ENCODE measurements around the gene NFILZ. TPM values are rescaled to one million over a fixed set of nuclear protein-coding genes. Genes with fewer than 3 reads are reported as not detected.

Gene NFILZ
- total and polyA plus RNA-seq, 2 donors (not counting 1 experiment from before 2014, with no cell fraction given): not detected

DNA sequence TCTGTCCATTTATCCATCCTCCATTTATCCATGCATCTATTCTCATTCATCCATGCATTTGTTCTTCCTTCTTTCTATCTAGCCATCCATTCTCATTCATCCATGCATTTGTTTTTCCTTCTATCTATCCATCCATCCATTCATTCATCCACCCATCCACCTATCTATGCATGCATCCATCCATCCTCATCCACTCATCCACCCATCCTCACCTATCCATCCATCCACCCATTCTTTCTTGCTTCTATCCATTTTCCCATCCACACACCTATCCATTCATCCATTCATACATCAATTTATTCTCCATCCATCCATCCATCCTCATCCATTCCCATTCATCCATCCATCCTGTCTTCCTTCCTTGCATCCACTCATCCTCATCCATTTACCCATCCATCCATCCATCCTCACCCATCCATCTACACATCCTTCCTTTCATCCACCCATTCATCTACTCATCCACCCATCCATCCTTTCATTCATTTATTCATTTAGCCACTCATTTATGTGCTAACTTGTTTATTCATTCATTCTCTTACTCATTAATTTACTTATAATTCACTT lies 47.9 kb downstream of the NFILZ start:
- Histone ChIP-seq H2AFZ (ENCODE audit: low read length) (no peak overlapping the region), H4K20me1 (ENCODE audit: control insufficient read depth, extremely low read depth, insufficient read depth, low read length) (no peaks in the 10 kb centered on the region), H3K4me3 (replicated peaks in 1 of 4; ENCODE audit: control extremely low read depth in 1 of 4, insufficient read depth in 1 of 4, low read depth in 3 of 4, low read length in 4 of 4) (no peak overlapping the region), H3K36me3 (ENCODE audit: control insufficient read depth, insufficient read depth, low read length) (no peaks in the 10 kb centered on the region), H3K4me1 (ENCODE audit: control insufficient read depth, extremely low read depth, insufficient read depth, low read length) (no peaks in the 10 kb centered on the region), H3K9ac (ENCODE audit: insufficient read depth, low read length) (no peak overlapping the region), H3K4me2 (ENCODE audit: extremely low read depth, insufficient read depth, low read length) (no peak overlapping the region), H3K27me3 (ENCODE audit: control insufficient read depth, insufficient read depth, low read length) (no peaks in the 10 kb centered on the region), H3K27ac (ENCODE audit: insufficient read depth, low read length) (no peak overlapping the region), H3K79me2 (ENCODE audit: control insufficient read depth, insufficient read depth, low read length) (no peaks in the 10 kb centered on the region), H3K9me3 (ENCODE audit: control insufficient read depth, insufficient read depth, low read depth, low read length) (no peaks in the 10 kb centered on the region)
- TF ChIP-seq EZH2 (IDR thresholded peaks at IDR 0.05; ENCODE audit: low read length, missing control alignments): no peak
- TF ChIP-seq CTCF (conservative IDR thresholded peaks at IDR 0.05 in 1 of 2, IDR thresholded peaks at IDR 0.05 in 1 of 2; ENCODE audit: low read depth in 1 of 2, low read length in 2 of 2): no peak
- no peak for DNase-seq (ENCODE audit: low read depth in 2 of 2)

Other genes starting within 250 kb of the NFILZ start
- 46.2 and 47.0 TPM in 2 replicates for gene RAB11B, start 240.3 kb upstream of the NFILZ start, total RNA-seq
- gene RAB11B, start 240.3 kb upstream of the NFILZ start, polyA plus RNA-seq: 27.8 and 34.8 TPM in 2 replicates
- 57.5 and 90.8 TPM in 2 replicates for gene MARCHF2, start 217.3 kb upstream of the NFILZ start, total RNA-seq
- 16.8 and 19.4 TPM in 2 replicates for gene MARCHF2, start 217.3 kb upstream of the NFILZ start, polyA plus RNA-seq
- 36.2 and 51.5 TPM in 2 replicates for gene HNRNPM, start 185.7 kb upstream of the NFILZ start, total RNA-seq
- gene HNRNPM, start 185.7 kb upstream of the NFILZ start, polyA plus RNA-seq: 104 and 136 TPM in 2 replicates
- gene PRAM1, start 128.0 kb upstream of the NFILZ start, total RNA-seq: not detected in 2 replicates
- gene PRAM1, start 128.0 kb upstream of the NFILZ start, polyA plus RNA-seq: not detected in 2 replicates
- 2.8 and 4.0 TPM in 2 replicates for gene ZNF414, start 116.5 kb upstream of the NFILZ start, total RNA-seq
- gene ZNF414, start 116.5 kb upstream of the NFILZ start, polyA plus RNA-seq: 2.9 and 3.4 TPM in 2 replicates
- under 0.01 and 0.17 TPM in 2 replicates for gene MYO1F, start 53.2 kb upstream of the NFILZ start, total RNA-seq
- gene MYO1F, start 53.2 kb upstream of the NFILZ start, polyA plus RNA-seq: 0.03 and 0.08 TPM in 2 replicates
- 11.2 and 13.1 TPM in 2 replicates for gene ADAMTS10, start 19.9 kb upstream of the NFILZ start, total RNA-seq
- 0.81 and 2.0 TPM in 2 replicates for gene ADAMTS10, start 19.9 kb upstream of the NFILZ start, polyA plus RNA-seq
- gene ACTL9, start 68.2 kb downstream of the NFILZ start, total RNA-seq: not detected in 2 replicates
- gene ACTL9, start 68.2 kb downstream of the NFILZ start, polyA plus RNA-seq: not detected in 2 replicates
- not detected in 2 replicates for gene OR2Z1, start 91.0 kb downstream of the NFILZ start, total RNA-seq
- not detected in 2 replicates for gene OR2Z1, start 91.0 kb downstream of the NFILZ start, polyA plus RNA-seq
- gene ZNF558, start 201.7 kb downstream of the NFILZ start, total RNA-seq: 38.6 and 48.0 TPM in 2 replicates
- gene ZNF558, start 201.7 kb downstream of the NFILZ start, polyA plus RNA-seq: 12.6 and 17.2 TPM in 2 replicates
- gene MBD3L1, start 201.7 kb downstream of the NFILZ start, total RNA-seq: not detected in 2 replicates
- not detected in 2 replicates for gene MBD3L1, start 201.7 kb downstream of the NFILZ start, polyA plus RNA-seq